ENCODE measurements around the gene NBEAL1. TPM values are rescaled to one million over a fixed set of nuclear protein-coding genes. Genes with fewer than 3 reads are reported as not detected.

NBEAL1 gene
- total RNA-seq, 1 donor from 2014 or later = 11.6 TPM

- H3K27me3 Mint-ChIP-seq (ENCODE audit: unreplicated experiment) = peaks cover 2% of the 10 kb centered on the region
- H3K4me3 Mint-ChIP-seq (ENCODE audit: unreplicated experiment) = no peak overlapping the region
- no peaks in the 10 kb centered on the region for H3K36me3 Mint-ChIP-seq (ENCODE audit: low read depth, unreplicated experiment)
- TF ChIP-seq, protein P1, sequence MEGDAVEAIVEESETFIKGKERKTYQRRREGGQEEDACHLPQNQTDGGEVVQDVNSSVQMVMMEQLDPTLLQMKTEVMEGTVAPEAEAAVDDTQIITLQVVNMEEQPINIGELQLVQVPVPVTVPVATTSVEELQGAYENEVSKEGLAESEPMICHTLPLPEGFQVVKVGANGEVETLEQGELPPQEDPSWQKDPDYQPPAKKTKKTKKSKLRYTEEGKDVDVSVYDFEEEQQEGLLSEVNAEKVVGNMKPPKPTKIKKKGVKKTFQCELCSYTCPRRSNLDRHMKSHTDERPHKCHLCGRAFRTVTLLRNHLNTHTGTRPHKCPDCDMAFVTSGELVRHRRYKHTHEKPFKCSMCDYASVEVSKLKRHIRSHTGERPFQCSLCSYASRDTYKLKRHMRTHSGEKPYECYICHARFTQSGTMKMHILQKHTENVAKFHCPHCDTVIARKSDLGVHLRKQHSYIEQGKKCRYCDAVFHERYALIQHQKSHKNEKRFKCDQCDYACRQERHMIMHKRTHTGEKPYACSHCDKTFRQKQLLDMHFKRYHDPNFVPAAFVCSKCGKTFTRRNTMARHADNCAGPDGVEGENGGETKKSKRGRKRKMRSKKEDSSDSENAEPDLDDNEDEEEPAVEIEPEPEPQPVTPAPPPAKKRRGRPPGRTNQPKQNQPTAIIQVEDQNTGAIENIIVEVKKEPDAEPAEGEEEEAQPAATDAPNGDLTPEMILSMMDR (IDR thresholded peaks at IDR 0.05; ENCODE audit: unreplicated experiment) = no peak
- no peak overlapping the region for H3K27ac Mint-ChIP-seq (ENCODE audit: unreplicated experiment)
- H3K9me3 Mint-ChIP-seq (ENCODE audit: unreplicated experiment) = no peaks in the 10 kb centered on the region
- no peak for DNase-seq (ENCODE audit: low spot score)
- H3K4me1 Mint-ChIP-seq (ENCODE audit: unreplicated experiment) = no peaks in the 10 kb centered on the region
These were observed 149.7 kb downstream of the NBEAL1 start for GRCh38 chr2:203164311-203164935.

DNA sequence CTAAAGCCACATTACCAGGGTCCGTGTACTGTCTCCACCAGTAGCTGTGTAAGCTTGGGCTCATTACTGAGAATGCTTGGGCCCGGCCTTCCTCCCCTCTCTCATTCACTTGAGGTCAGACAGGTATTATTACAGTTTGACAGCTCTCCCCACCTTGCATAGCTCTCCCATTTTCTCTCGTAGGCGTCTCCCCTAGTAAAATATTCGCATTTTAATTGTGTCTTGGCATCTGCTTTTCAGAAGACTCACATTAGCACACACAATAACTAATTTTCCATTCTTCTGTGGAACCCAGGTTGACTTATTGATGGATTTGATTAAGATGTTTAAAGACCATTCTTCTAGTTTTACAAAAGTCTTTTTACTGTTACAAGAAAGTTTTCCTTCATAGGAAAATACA is 153.1 kb downstream of the NBEAL1 start:
- Mint-ChIP-seq H3K4me3 (ENCODE audit: unreplicated experiment) (no peak overlapping the region), H3K36me3 (ENCODE audit: low read depth, unreplicated experiment) (no peaks in the 10 kb centered on the region), H3K27ac (ENCODE audit: unreplicated experiment) (no peak overlapping the region), H3K4me1 (ENCODE audit: unreplicated experiment) (no peaks in the 10 kb centered on the region), H3K9me3 (ENCODE audit: unreplicated experiment) (no peaks in the 10 kb centered on the region), H3K27me3 (ENCODE audit: unreplicated experiment) (peaks cover 2% of the 10 kb centered on the region)
- TF ChIP-seq, protein P1 (IDR thresholded peaks at IDR 0.05; ENCODE audit: unreplicated experiment) = no peak
- no peak for DNase-seq (ENCODE audit: low spot score)

GRCh38 chr2:203170502-203170901 is 155.8 kb downstream of the NBEAL1 start:
- DNase-seq (ENCODE audit: low spot score) = no peak

GRCh38 chr2:203175371-203175770 is 160.7 kb downstream of the NBEAL1 start:
- no peak overlapping the region for H3K4me3 Mint-ChIP-seq (ENCODE audit: unreplicated experiment)
- H3K27ac Mint-ChIP-seq (ENCODE audit: unreplicated experiment) = no peak overlapping the region
- H3K4me1 Mint-ChIP-seq (ENCODE audit: unreplicated experiment) = no peaks in the 10 kb centered on the region
- H3K36me3 Mint-ChIP-seq (ENCODE audit: low read depth, unreplicated experiment) = no peaks in the 10 kb centered on the region
- no peak for DNase-seq (ENCODE audit: low spot score)
- H3K27me3 Mint-ChIP-seq (ENCODE audit: unreplicated experiment) = peaks cover 2% of the 10 kb centered on the region
- no peaks in the 10 kb centered on the region for H3K9me3 Mint-ChIP-seq (ENCODE audit: unreplicated experiment)
- TF ChIP-seq, protein P1 (IDR thresholded peaks at IDR 0.05; ENCODE audit: unreplicated experiment) = no peak

More at GRCh38 chr2:203170502-203170901, 155.8 kb downstream of the NBEAL1 start:
- Mint-ChIP-seq H3K9me3 (ENCODE audit: unreplicated experiment) (no peaks in the 10 kb centered on the region), H3K27me3 (ENCODE audit: unreplicated experiment) (no peaks in the 10 kb centered on the region), H3K4me3 (ENCODE audit: unreplicated experiment) (no peak overlapping the region), H3K27ac (ENCODE audit: unreplicated experiment) (no peak overlapping the region), H3K4me1 (ENCODE audit: unreplicated experiment) (no peaks in the 10 kb centered on the region), H3K36me3 (ENCODE audit: low read depth, unreplicated experiment) (no peaks in the 10 kb centered on the region)
- TF ChIP-seq, protein P1 (IDR thresholded peaks at IDR 0.05; ENCODE audit: unreplicated experiment) = no peak

DNA sequence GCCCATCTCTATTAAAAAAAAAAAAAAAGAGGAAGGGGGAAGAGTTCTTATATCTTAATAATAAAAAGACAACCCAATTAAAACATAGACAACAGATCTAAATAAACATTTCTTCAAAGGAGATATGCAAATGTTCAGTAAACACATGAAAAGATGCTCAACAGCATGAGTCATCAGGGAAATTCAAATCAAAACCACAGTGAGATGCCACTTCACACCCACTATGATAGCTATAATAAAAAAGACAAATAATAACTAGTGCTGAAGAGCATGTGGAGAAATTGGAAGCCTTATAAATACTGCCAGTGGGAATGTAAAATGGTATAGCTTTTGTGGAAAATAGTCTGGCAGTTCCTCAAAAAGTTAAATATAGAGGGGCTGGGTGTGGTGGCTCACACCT is 162.7 kb downstream of the NBEAL1 start:
- no peak for DNase-seq (ENCODE audit: low spot score)
- Mint-ChIP-seq H3K4me3 (ENCODE audit: unreplicated experiment) (no peak overlapping the region), H3K9me3 (ENCODE audit: unreplicated experiment) (no peaks in the 10 kb centered on the region), H3K27ac (ENCODE audit: unreplicated experiment) (no peak overlapping the region), H3K36me3 (ENCODE audit: low read depth, unreplicated experiment) (no peaks in the 10 kb centered on the region), H3K4me1 (ENCODE audit: unreplicated experiment) (no peaks in the 10 kb centered on the region), H3K27me3 (ENCODE audit: unreplicated experiment) (peaks cover 2% of the 10 kb centered on the region)
- TF ChIP-seq, protein P1 (IDR thresholded peaks at IDR 0.05; ENCODE audit: unreplicated experiment) = no peak

Measured in endothelial cell (in vitro differentiated cells).